IMR-90 (cell line): ENCODE measurements around the gene MAB21L3. TPM values are rescaled to one million over a fixed set of nuclear protein-coding genes. Genes with fewer than 3 reads are reported as not detected.

Experiments
- ATAC-seq: fragments of 200-7000 bp; cut with Tn5 transposase; 2 replicates; pipeline ENCODE4 v1.9.1; 2020; ENCODE audit warnings: low read depth, mild to moderate bottlenecking, moderate library complexity
- BruUV-seq: library from RNA; stranded (reverse); fragments of 400-500 nt; replicated peaks from 2 replicates; lab custom pipeline; 2021; lab: Mats Ljungman, UMichigan
- CTCF ChIA-PET: fragments of 300-600 bp; formaldehyde crosslinking; extraction: SDS; loops from one replicate; lab custom pipeline; 2021; ENCODE audit warnings: antibody characterized with exemption; lab: Yijun Ruan, JAX
- POLR2A ChIA-PET: fragments of 300-600 bp; sonication (Branson Sonifier 250); formaldehyde crosslinking; loops from one replicate; lab custom pipeline; 2022; ENCODE audit warnings: antibody characterized with exemption; ENCODE audit not compliant: unreplicated experiment; lab: Charles Lee
- DNase-seq: peaks from one replicate; pipeline ENCODE4 v3.0.0; 2013
- H2AFZ ChIP-seq: replicated peaks from 2 replicates; pipeline ENCODE3; 2013; ENCODE audit warnings: low read length, mild to moderate bottlenecking; ENCODE audit not compliant: poor library complexity
- H2AK5ac ChIP-seq: 2 replicates; pipeline ENCODE4 v1.6.1; 2013; ENCODE audit warnings: low read depth, low read length, inconsistent platforms
- H2AK9ac ChIP-seq: replicated peaks from 2 replicates; pipeline ENCODE3; 2013; ENCODE audit warnings: mild to moderate bottlenecking, low read depth, low read length, moderate library complexity; ENCODE audit not compliant: poor library complexity
- H2BK120ac ChIP-seq: 2 replicates; pipeline ENCODE4 v1.6.1; 2013; ENCODE audit warnings: low read depth, low read length, inconsistent platforms
- H2BK15ac ChIP-seq: 3 replicates; pipeline ENCODE4 v1.6.1; 2013; ENCODE audit warnings: low read depth, low read length, inconsistent platforms
- H2BK20ac ChIP-seq: 2 replicates; pipeline ENCODE4 v1.6.1; 2013; ENCODE audit warnings: low read depth, mild to moderate bottlenecking, inconsistent platforms, low read length, moderate library complexity
- H2BK5ac ChIP-seq: 2 replicates; pipeline ENCODE4 v1.6.1; 2013; ENCODE audit warnings: mild to moderate bottlenecking, low read depth, low read length, inconsistent platforms; ENCODE audit not compliant: poor library complexity, severe bottlenecking
- H3K14ac ChIP-seq: replicated peaks from 2 replicates; pipeline ENCODE4 v1.6.1; 2013; ENCODE audit warnings: low read depth, low read length, inconsistent platforms
- H3K18ac ChIP-seq: 2 replicates; pipeline ENCODE4 v1.6.1; 2013; ENCODE audit warnings: low read depth, low read length, control low read depth
- H3K23ac ChIP-seq: 2 replicates; pipeline ENCODE4 v1.6.1; 2013; ENCODE audit warnings: low read depth, low read length, inconsistent platforms
- H3K27ac ChIP-seq: 2 replicates; pipeline ENCODE4 v1.5.1; 2013; ENCODE audit warnings: mild to moderate bottlenecking, control low read depth, low read length; ENCODE audit not compliant: insufficient read depth
- H3K27me3 ChIP-seq: 2 replicates; pipeline ENCODE4 v1.6.1; 2013; ENCODE audit warnings: low read length; ENCODE audit not compliant: control insufficient read depth, insufficient read depth
- H3K36me3 ChIP-seq: 2 replicates; pipeline ENCODE4 v1.6.1; 2013; ENCODE audit warnings: low read length, mixed read lengths; ENCODE audit not compliant: control insufficient read depth, insufficient read depth
- H3K4ac ChIP-seq: 2 replicates; pipeline ENCODE4 v1.6.1; 2013; ENCODE audit warnings: low read depth, low read length, inconsistent platforms
- H3K4me1 ChIP-seq: 2 replicates; pipeline ENCODE4 v1.6.1; 2013; ENCODE audit warnings: low read length, mixed read lengths; ENCODE audit not compliant: control insufficient read depth, insufficient read depth
- H3K4me2 ChIP-seq: 2 replicates; pipeline ENCODE4 v1.6.1; 2013; ENCODE audit warnings: low read depth, mild to moderate bottlenecking, control low read depth, low read length, moderate library complexity
- H3K4me3 ChIP-seq: 2 replicates; pipeline ENCODE4 v1.5.1; 2013; ENCODE audit warnings: low read depth, mild to moderate bottlenecking, control low read depth, low read length, moderate library complexity; ENCODE audit not compliant: insufficient read depth
- H3K56ac ChIP-seq: 2 replicates; pipeline ENCODE4 v1.6.1; 2013; ENCODE audit warnings: low read length, inconsistent platforms; ENCODE audit not compliant: insufficient read depth; ENCODE audit errors: extremely low read depth
- H3K79me1 ChIP-seq, 2 experiments: 2 replicates each; pipeline ENCODE4 v1.6.1; 2013; ENCODE audit warnings: low read length in 2 of 2, inconsistent platforms in 1 of 2, low read depth in 1 of 2
- H3K9ac ChIP-seq: 2 replicates; pipeline ENCODE4 v1.6.1; 2013; ENCODE audit warnings: low read depth, low read length, control low read depth
- H3K9me1 ChIP-seq: 2 replicates; pipeline ENCODE4 v1.6.1; 2013; ENCODE audit warnings: low read length, inconsistent platforms; ENCODE audit not compliant: insufficient read depth
- H3K9me3 ChIP-seq: 2 replicates; pipeline ENCODE4 v1.6.1; 2013; ENCODE audit warnings: low read length; ENCODE audit not compliant: control insufficient read depth, insufficient read depth
- H4K20me1 ChIP-seq: 2 replicates; pipeline ENCODE4 v1.6.1; 2013; ENCODE audit warnings: low read length, inconsistent platforms; ENCODE audit not compliant: insufficient read depth
- H4K5ac ChIP-seq: 2 replicates; pipeline ENCODE4 v1.6.1; 2013; ENCODE audit warnings: mild to moderate bottlenecking, low read depth, low read length, control low read depth
- H4K8ac ChIP-seq, 2 experiments: 2 replicates each; pipeline ENCODE4 v1.6.1; 2013; ENCODE audit warnings: low read depth in 2 of 2, low read length in 2 of 2, control low read depth in 1 of 2, inconsistent platforms in 1 of 2
- H4K91ac ChIP-seq: 2 replicates; pipeline ENCODE4 v1.6.1; 2013; ENCODE audit warnings: low read depth, low read length, inconsistent platforms; ENCODE audit not compliant: insufficient read depth
- ELK1 ChIP-seq: fragments of 150-350 bp; IDR thresholded peaks from 2 replicates; pipeline ENCODE4 v1.6.1; 2016; ENCODE audit warnings: low read depth, mild to moderate bottlenecking, low read length, moderate library complexity, borderline replicate concordance
- dilution Hi-C: fragments of 300-500 bp; cut with HindIII; formaldehyde crosslinking; loops from one replicate; pipeline ENCODE4 v1.14.3; 2018; ENCODE audit warnings: low sequenced_read_pairs; ENCODE audit not compliant: unreplicated experiment
- in situ Hi-C: fragments of 300-500 bp; cut with MboI; formaldehyde crosslinking; loops from 3 replicates; pipeline ENCODE4 v1.14.3; 2019; ENCODE audit warnings: low sequenced_read_pairs, inconsistent platforms, mixed read lengths
- intact Hi-C: fragments of 100-400 bp; cut with micrococcal nuclease; formaldehyde crosslinking; loops from 2 replicates; pipeline ENCODE4 v1.10.0; 2022
- polyA plus RNA-seq, 3 experiments: library from polyadenylated mRNA; depleted of rRNA; stranded (reverse); fragments of >200 nt; gene quantifications; 2 replicates each; pipeline ENCODE4 v1.2.3, GENCODE V29; 2012; ENCODE audit warnings: low replicate concordance in 1 of 3
- total RNA-seq: library from RNA; depleted of rRNA; stranded (reverse); fragments of >200 nt; gene quantifications from 2 replicates; pipeline ENCODE4 v1.2.3, GENCODE V29; 2012

Gene MAB21L3
- total and polyA plus RNA-seq, 2 of the 4 experiments (the other 2 are of a cell fraction): not detected

- Histone ChIP-seq H3K56ac (no peak overlapping the region), H2BK15ac (no peak overlapping the region), H4K8ac (no peak overlapping the region), H2BK5ac (no peak overlapping the region), H3K36me3 (no peaks in the 10 kb centered on the region), H3K9ac (no peak overlapping the region), H3K4me1 (no peaks in the 10 kb centered on the region), H3K9me1 (no peaks in the 10 kb centered on the region), H2AK5ac (no peak overlapping the region), H2AFZ (no peak overlapping the region), H2BK20ac (no peak overlapping the region), H4K5ac (no peak overlapping the region), H3K27ac (no peak overlapping the region), H3K4me2 (no peak overlapping the region), H3K23ac (no peak overlapping the region), H3K79me1 (no peaks in the 10 kb centered on the region), H4K91ac (no peak overlapping the region), H3K27me3 (peaks cover 25% of the 10 kb centered on the region), H3K4me3 (no peak overlapping the region), H4K20me1 (no peaks in the 10 kb centered on the region), H2AK9ac (no peak overlapping the region), H3K18ac (no peak overlapping the region), H3K9me3 (no peaks in the 10 kb centered on the region), H2BK120ac (no peak overlapping the region), H3K4ac (no peak overlapping the region), H3K14ac (no peak overlapping the region)
- CTCF ChIA-PET: interaction anchor here (0.8 to 2.2 kb wide), 5 partner anchors 14 to 430 kb away, joined by 3 to 7 read pairs (median 5); no protein-coding TSS in a partner anchor
- dilution Hi-C loops: no loop called here
- DNase-seq: no peak
- POLR2A ChIA-PET: no interaction called here
- in situ Hi-C loops: no loop called here
- no TSS peak for BruUV-seq
- no peak for ATAC-seq
- intact Hi-C loops: loop anchor here (5.0 kb wide), 1 partner anchor 219 kb away; the partner anchor contains the start of gene ATP1A1
- no peak for TF ChIP-seq ELK1
Observed at GRCh38 chr1:116153692-116154031, 42.5 kb downstream of the MAB21L3 start.
